IPS-15b (cell line): ENCODE data around the gene PAK2.
"Not testable (repeated sequence)": the region's sequence is repeated elsewhere in the genome, so short reads cannot be mapped to it uniquely, and the experiment has no call there.

Experiments used
- H3K27me3 ChIP-seq: one replicate; pipeline ENCODE4 v1.6.1; 2013; ENCODE audit warnings: low read length; ENCODE audit not compliant: control insufficient read depth, insufficient read depth
- H3K36me3 ChIP-seq: one replicate; pipeline ENCODE4 v1.6.1; 2013; ENCODE audit warnings: low read length; ENCODE audit not compliant: control insufficient read depth, insufficient read depth
- H3K4me1 ChIP-seq: one replicate; pipeline ENCODE4 v1.6.1; 2013; ENCODE audit warnings: mild to moderate bottlenecking, low read length; ENCODE audit not compliant: control insufficient read depth, insufficient read depth
- H3K4me3 ChIP-seq: one replicate; pipeline ENCODE4 v1.5.1; 2013; ENCODE audit warnings: low read depth, low read length
- H3K9ac ChIP-seq: one replicate; pipeline ENCODE4 v1.6.1; 2013; ENCODE audit warnings: low read depth, mild to moderate bottlenecking, low read length
- H3K9me3 ChIP-seq: one replicate; pipeline ENCODE4 v1.6.1; 2013; ENCODE audit warnings: mild to moderate bottlenecking, low read length; ENCODE audit not compliant: control insufficient read depth, insufficient read depth

Gene PAK2

DNA sequence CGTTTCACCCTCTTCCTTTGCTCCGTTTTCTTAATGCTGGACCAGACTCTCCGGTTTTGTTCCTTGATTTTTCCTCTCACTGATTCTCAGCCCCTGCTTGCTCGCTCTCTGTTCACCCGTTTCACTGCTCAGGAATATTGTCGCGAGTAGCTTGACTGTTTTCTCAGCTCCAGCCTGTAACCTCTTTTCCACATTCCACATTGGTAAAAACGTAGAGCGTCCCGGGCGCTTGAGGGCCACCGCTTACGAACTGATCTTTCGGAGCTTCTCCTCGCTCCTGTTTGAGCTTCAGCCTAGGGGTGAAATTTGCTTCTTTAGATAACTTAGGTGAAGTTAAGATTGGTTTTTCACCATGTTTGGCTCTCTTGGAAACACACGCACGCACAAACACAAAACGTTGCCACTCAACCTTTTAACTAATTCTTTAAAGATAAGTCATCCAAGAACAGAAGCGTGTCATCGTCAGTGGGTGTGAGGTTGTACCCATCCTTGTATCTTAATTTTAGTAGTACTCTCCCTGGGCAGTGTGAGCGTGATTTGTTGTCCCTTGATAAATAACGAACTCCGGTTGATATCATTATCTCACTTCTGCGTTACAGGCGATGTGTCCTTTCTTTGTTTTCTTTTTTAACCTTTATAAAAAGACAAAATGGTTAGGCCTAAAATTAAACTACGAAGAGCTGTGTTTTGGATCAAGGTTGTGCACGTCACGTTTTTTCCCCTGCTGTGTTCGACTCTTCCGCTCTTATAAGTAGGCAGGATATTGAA is 1.0 kb downstream of the PAK2 start:
- Histone ChIP-seq H3K4me3 (peak overlapping the region; percentile 89), H3K4me1 (peaks cover 4% of the 10 kb centered on the region), H3K9ac (peak overlapping the region; percentile 98), H3K9me3 (no peaks in the 10 kb centered on the region), H3K27me3 (no peaks in the 10 kb centered on the region), H3K36me3 (no peaks in the 10 kb centered on the region)

DNA sequence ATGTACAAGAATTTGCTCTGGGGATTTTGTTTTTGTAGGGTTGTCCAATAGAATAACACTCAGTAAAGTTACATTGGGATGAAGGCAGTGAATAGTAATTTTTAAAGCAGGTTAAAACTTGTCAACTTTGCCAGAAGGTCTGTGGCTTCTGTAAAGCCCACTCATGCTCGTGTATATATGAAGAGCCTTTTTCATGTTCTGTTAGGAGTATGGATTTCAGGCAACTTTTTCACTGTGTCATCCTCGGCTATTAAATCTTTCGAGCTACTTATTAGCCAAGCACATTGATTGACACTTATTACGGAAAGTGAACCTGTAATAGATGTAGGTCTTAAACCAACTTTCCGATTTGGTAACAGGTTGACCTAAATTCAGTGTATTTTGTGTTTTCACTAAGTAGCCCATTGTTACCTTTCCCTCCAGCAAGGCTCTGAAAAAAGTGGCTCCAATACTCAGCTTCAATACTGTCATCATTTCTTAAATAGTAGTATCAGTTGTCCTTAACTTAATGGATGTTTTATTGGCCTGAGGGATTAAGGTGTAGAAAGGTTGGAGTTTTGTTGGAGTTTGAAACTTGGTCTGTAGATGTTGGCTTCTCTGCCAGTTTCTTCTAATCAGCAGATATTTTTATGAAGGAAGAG is 1.7 kb downstream of the PAK2 start:
- peak overlapping the region; percentile 89 for H3K4me3 ChIP-seq
- H3K36me3 ChIP-seq: no peaks in the 10 kb centered on the region
- H3K4me1 ChIP-seq: peaks cover 4% of the 10 kb centered on the region
- no peaks in the 10 kb centered on the region for H3K27me3 ChIP-seq
- H3K9me3 ChIP-seq: no peaks in the 10 kb centered on the region
- H3K9ac ChIP-seq: no peak overlapping the region

DNA sequence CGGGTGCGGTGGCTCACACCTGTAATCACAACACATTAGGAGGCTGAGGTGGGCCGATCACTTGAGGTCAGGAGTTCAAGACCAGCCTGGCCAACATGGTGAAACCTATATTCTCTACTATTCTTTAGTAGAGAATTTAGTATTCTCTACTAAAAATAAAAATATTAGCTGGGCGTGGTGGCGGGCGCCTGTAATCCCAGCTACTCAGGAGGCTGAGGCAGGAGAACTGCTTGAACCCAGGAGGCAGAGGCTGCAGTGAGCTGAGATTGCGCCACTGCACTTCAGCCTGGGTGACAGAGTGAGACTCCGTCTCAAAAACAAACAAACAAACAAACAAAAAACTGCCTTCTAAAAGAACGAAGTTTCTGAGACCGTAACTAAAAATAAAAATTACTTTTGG is 3.9 kb downstream of the PAK2 start:
- not testable (repeated sequence) for H3K4me1 ChIP-seq, H3K9ac ChIP-seq, H3K4me3 ChIP-seq, H3K27me3 ChIP-seq, H3K9me3 ChIP-seq, H3K36me3 ChIP-seq

DNA sequence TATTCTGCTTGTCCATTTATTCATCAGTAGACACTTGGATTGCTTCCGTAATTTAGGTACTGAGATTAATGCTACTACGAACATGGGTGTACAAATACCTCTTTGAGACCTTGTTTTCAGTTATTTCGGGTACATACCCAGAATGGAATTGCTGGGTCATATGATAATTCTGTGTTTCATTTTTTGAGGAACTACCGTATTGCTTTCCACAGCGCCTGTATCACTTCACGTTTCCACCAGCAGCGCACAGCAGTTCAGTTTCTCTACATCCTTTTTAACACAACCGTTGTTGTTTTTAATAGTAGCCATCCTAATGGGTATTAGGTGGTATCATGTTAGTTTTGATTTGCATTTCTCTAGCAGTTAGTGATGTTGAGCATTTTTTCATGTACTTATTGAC is 9.5 kb downstream of the PAK2 start:
- Histone ChIP-seq H3K9me3 (no peaks in the 10 kb centered on the region), H3K9ac (no peak overlapping the region), H3K36me3 (peaks cover 5% of the 10 kb centered on the region), H3K4me3 (no peak overlapping the region), H3K4me1 (peaks cover 4% of the 10 kb centered on the region), H3K27me3 (no peaks in the 10 kb centered on the region)

DNA sequence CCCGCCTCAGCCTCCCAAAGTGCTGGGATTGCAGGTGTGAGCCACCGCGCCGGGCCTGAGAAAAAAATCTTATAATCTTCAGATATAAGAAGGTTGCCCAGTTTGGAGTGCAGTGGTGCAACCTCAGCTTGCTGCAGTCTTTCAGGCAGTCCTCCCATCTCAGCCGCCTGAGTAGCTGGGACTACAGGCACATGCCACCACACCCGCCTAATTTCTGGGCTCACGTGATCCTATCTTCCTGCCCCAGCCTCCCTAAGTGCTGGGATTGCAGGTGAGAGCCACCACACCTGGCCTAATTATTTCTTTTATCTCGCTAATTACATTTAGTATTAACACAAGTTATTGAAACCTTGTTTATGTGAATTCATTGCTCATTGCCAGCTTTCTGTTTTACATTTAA is 13.5 kb downstream of the PAK2 start:
- no peak overlapping the region for H3K9ac ChIP-seq
- H3K36me3 ChIP-seq: peaks cover 11% of the 10 kb centered on the region
- H3K4me1 ChIP-seq: no peaks in the 10 kb centered on the region
- H3K9me3 ChIP-seq: peaks cover 11% of the 10 kb centered on the region
- H3K4me3 ChIP-seq: no peak overlapping the region
- H3K27me3 ChIP-seq: no peaks in the 10 kb centered on the region

DNA sequence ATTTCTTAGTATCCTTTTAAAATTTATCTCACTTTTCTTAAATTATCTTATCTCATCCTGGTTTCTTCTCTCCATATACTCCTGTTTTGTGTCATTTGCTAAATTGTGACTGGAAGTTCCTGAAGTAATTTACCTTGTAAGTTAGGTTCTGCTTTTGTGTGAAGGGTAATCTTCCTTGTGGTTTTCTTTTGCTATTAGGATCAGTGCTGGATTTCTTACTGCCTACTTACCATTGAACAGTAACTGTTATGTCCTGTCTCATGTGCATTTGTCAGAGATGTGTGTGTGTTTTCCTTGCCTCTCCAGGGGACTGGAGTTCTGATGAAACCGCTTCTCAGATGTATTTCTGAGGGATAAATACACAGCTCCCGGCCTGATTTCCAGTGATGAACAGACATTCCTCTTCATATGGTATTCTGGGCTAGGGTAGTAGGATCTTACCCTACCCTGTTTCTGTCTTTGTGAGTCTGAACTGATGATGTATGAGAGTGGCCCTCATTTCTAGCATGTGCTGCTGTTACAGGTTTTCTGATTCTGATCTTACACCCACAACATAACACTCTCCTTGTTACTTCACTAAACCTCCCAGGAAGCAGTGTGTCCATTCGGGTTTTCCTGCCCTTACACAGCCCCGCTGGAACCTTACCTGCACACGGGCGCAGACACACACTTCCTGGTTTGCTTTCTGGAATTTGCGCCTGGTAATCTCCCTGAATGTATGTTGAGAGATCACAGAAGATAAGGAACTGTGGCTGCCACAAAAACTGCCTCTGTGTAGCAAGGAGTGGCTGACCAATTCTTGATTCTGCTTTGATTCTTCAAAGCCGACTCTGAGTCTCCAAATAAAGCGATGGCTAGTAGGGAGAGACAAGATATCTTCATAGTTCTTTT is 14.7 kb downstream of the PAK2 start:
- no peak overlapping the region for H3K9ac ChIP-seq
- no peak overlapping the region for H3K4me3 ChIP-seq
- H3K9me3 ChIP-seq: peaks cover 11% of the 10 kb centered on the region
- H3K27me3 ChIP-seq: no peaks in the 10 kb centered on the region
- peaks cover 11% of the 10 kb centered on the region for H3K36me3 ChIP-seq
- no peaks in the 10 kb centered on the region for H3K4me1 ChIP-seq

DNA sequence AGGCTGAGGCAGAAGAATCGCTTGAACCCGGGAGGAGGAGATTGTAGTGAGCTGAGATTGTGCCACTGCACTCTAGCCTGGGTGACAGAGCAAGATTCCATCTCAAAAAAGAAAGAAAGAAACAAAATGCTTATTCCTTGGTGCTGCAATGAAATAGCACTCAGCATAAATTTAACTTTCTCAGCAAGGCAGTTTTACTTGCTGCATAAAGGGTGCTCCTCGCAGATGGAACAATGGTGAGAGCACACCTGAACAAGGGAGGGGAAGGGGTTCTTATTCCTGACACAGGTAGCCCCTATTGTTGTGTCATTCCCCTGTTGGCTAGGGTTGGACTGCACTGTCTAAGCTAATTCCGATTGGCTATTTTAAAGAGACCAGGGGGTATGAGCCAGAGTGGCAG is 17.1 kb downstream of the PAK2 start:
- no peaks in the 10 kb centered on the region for H3K27me3 ChIP-seq
- peaks cover 11% of the 10 kb centered on the region for H3K9me3 ChIP-seq
- H3K9ac ChIP-seq: no peak overlapping the region
- H3K4me1 ChIP-seq: no peaks in the 10 kb centered on the region
- no peak overlapping the region for H3K4me3 ChIP-seq
- H3K36me3 ChIP-seq: peaks cover 11% of the 10 kb centered on the region

DNA sequence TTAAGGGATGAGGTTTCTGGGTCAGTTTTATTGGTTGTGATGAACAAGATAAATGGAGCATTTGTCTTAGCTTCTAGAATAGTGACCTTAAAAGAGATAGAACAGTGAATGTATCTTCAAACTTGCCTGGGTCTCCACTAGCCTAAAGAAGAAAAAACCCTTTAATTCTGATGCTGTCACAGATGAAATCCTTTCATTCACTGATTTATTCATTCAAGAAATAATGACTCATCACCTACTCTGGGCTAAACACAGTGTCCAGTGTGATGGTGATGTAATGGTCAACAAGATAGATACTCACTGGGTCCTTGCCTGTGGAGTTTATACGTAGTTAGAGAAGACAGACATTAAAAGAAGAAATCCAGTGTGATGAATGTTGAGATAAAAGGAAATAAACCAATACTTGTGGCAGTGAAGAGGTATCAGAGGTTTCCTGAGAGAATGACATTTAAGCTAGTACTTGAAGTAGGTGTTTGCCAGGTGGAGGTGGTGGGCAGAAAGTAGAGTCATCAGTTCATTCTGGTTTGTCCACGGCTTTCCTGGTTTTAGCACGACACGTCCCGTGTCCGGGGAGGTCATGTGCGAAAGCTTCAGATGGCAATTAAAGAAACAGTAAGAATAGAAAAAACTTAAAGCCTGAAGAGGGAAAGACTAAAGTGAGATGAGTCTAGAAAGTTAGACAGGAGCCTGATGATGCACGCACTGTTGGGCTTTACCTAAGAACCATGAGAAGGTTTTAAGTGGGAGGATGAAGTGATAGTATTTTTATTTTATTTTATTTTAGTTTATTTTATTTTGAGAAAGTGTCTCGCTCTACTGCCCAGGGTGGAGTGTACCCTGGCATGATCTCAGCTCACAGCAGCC is 18.5 kb downstream of the PAK2 start:
- H3K9ac ChIP-seq: no peak overlapping the region
- peaks cover 11% of the 10 kb centered on the region for H3K9me3 ChIP-seq
- no peaks in the 10 kb centered on the region for H3K4me1 ChIP-seq
- peaks cover 11% of the 10 kb centered on the region for H3K36me3 ChIP-seq
- no peak overlapping the region for H3K4me3 ChIP-seq
- no peaks in the 10 kb centered on the region for H3K27me3 ChIP-seq

DNA sequence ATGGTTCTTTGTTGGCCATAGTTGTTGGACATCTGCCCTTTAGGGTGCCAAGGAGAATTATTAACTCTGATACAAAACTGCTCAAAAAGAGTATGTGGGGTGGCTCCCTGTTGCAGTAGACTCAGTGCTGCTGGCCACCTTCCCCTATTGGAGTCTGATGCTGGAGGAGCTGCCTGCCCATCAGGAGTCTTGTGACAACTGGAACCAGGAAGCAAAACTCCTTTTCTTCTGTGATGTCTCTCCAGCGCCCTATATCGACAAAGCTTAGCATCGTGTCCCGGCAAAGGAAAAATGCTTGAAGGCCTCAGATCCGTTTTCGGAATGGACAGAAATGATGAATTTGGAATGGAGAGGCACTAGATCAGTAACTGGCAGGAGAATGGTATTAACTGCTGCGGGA is 23.5 kb downstream of the PAK2 start:
- Histone ChIP-seq H3K9me3 (no peaks in the 10 kb centered on the region), H3K4me1 (no peaks in the 10 kb centered on the region), H3K4me3 (no peak overlapping the region), H3K36me3 (no peaks in the 10 kb centered on the region), H3K9ac (no peak overlapping the region), H3K27me3 (no peaks in the 10 kb centered on the region)

DNA sequence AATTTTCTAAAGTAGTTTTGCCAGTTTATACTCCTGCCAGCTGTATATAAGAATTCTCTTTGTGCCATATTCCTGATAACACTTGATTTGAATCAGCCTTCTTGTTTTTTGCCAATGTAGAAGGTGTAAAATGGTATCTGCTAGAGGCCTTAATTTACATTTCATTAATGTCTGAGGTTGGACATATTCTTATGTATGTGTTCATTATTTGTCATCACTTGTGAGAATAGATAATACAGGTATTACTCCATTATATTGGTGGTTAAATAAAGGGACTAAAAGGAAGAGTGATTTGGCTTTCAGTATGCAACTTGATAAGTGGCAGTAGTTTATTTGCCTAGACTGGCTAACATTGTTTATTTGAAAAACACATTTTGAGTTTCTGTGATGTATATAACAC is 25.8 kb downstream of the PAK2 start:
- Histone ChIP-seq H3K4me1 (no peaks in the 10 kb centered on the region), H3K4me3 (no peak overlapping the region), H3K9me3 (no peaks in the 10 kb centered on the region), H3K36me3 (peaks cover 3% of the 10 kb centered on the region), H3K27me3 (no peaks in the 10 kb centered on the region), H3K9ac (no peak overlapping the region)

DNA sequence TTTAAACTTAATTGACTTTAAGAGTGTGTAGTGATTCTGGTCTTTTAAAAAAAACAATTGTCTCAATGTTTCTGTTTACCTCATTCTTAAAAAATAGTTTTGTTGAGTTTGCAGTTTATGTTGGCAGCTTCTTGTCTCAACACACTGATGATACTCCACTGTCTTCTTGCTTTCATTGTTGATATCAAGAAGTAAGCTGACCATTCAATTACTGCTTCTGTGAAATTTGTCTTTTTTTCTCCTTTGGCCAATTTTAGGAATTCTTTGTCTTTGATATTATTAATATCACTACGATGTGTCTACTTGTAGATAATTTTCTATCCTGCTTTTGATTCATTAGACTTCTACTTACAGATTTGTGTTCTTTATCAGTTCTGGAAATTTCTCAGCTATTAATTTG is 31.4 kb downstream of the PAK2 start:
- Histone ChIP-seq H3K9ac (no peak overlapping the region), H3K36me3 (peaks cover 3% of the 10 kb centered on the region), H3K4me1 (peaks cover 5% of the 10 kb centered on the region), H3K9me3 (no peaks in the 10 kb centered on the region), H3K27me3 (no peaks in the 10 kb centered on the region), H3K4me3 (no peak overlapping the region)
